H1 (cell line): ENCODE measurements around the gene SENP6. TPM values are rescaled to one million over a fixed set of nuclear protein-coding genes. Genes with fewer than 3 reads are reported as not detected.

Experiments used
- CTCF ChIA-PET: fragments of 300-600 bp; sonication (Branson Sonifier 250); formaldehyde crosslinking; loops from one replicate; lab custom pipeline; 2021; ENCODE audit not compliant: partially characterized antibody; lab: Charles Lee
- POLR2A ChIA-PET: fragments of 300-600 bp; sonication (Branson Sonifier 250); formaldehyde crosslinking; loops from one replicate; lab custom pipeline; 2021; ENCODE audit warnings: inconsistent platforms; ENCODE audit not compliant: partially characterized antibody; lab: Charles Lee
- DNase-seq, 2 experiments: peaks; one replicate each; pipeline versions ENCODE4 v3.0.0 to v3.0.0-alpha.2; 2010 to 2022; ENCODE audit warnings: low spot score in 2 of 2, low read depth in 1 of 2, mixed read lengths in 1 of 2
- FAIRE-seq: peaks from 2 replicates; lab custom pipeline; 2011; peaks lifted over from hg19 to GRCh38; lab: Jason Lieb, UNC
- H2AFZ ChIP-seq: 2 replicates; pipeline ENCODE4 v1.8.1; 2012; ENCODE audit warnings: low read length, inconsistent platforms
- H2AK5ac ChIP-seq: 2 replicates; pipeline ENCODE4 v1.6.1; 2013; ENCODE audit warnings: low read depth, low read length
- H2BK120ac ChIP-seq: replicated peaks from 2 replicates; pipeline ENCODE3; 2013; ENCODE audit warnings: low read depth, low read length, inconsistent platforms
- H2BK12ac ChIP-seq: 2 replicates; pipeline ENCODE4 v1.6.1; 2013; ENCODE audit warnings: low read depth, low read length
- H2BK15ac ChIP-seq: 2 replicates; pipeline ENCODE4 v1.6.1; 2013; ENCODE audit warnings: low read length
- H2BK20ac ChIP-seq: 2 replicates; pipeline ENCODE4 v1.6.1; 2013; ENCODE audit warnings: low read length
- H2BK5ac ChIP-seq: 2 replicates; pipeline ENCODE4 v1.6.1; 2013; ENCODE audit warnings: low read depth, low read length
- H3K14ac ChIP-seq: 2 replicates; pipeline ENCODE4 v1.6.1; 2013; ENCODE audit warnings: inconsistent platforms; ENCODE audit not compliant: insufficient read length
- H3K18ac ChIP-seq: 2 replicates; pipeline ENCODE4 v1.6.1; 2013; ENCODE audit warnings: low read length; ENCODE audit errors: extremely low read depth
- H3K23ac ChIP-seq: 2 replicates; pipeline ENCODE4 v1.6.1; 2013; ENCODE audit warnings: inconsistent platforms; ENCODE audit not compliant: insufficient read length
- H3K23me2 ChIP-seq: 2 replicates; pipeline ENCODE4 v1.6.1; 2013; ENCODE audit warnings: low read depth, low read length
- H3K27ac ChIP-seq: 2 replicates; pipeline ENCODE4 v1.6.1; 2011; ENCODE audit warnings: low read depth, low read length, inconsistent platforms
- H3K27me3 ChIP-seq, 4 experiments: replicated peaks in 1 of 4; 1 replicate in 1 of 4; 2 replicates in 3 of 4; pipeline versions ENCODE4 v1.6.1 to v1.8.1; 2011 to 2013; ENCODE audit warnings: low read length in 3 of 4, mild to moderate bottlenecking in 3 of 4, inconsistent platforms in 2 of 4, mixed read lengths in 2 of 4, moderate library complexity in 1 of 4; ENCODE audit not compliant: control insufficient read depth in 3 of 4, insufficient read depth in 3 of 4; ENCODE audit errors: extremely low read depth in 1 of 4
- H3K36me3 ChIP-seq, 4 experiments: 2 replicates each; pipeline versions ENCODE4 v1.6.1 to v1.8.1; 2011 to 2013; ENCODE audit warnings: mild to moderate bottlenecking in 4 of 4, low read length in 3 of 4, moderate library complexity in 2 of 4, control low read depth in 1 of 4, inconsistent platforms in 1 of 4; ENCODE audit not compliant: insufficient read depth in 4 of 4, control insufficient read depth in 2 of 4
- H3K4ac ChIP-seq: replicated peaks from 2 replicates; pipeline ENCODE3; 2013; ENCODE audit warnings: low read length, low read depth, mixed read lengths, inconsistent platforms; ENCODE audit not compliant: insufficient read length
- H3K4me1 ChIP-seq, 4 experiments: replicated peaks in 1 of 4; 1 replicate in 1 of 4; 2 replicates in 3 of 4; pipeline versions ENCODE4 v1.6.1 to v1.8.1; 2011 to 2013; ENCODE audit warnings: low read length in 3 of 4, inconsistent platforms in 2 of 4, mixed read lengths in 1 of 4; ENCODE audit not compliant: insufficient read depth in 4 of 4, control insufficient read depth in 3 of 4
- H3K4me2 ChIP-seq, 2 experiments: 2 replicates each; pipeline versions ENCODE4 v1.6.1 to v1.8.1; 2011 to 2013; ENCODE audit warnings: low read depth in 2 of 2, low read length in 2 of 2, control low read depth in 1 of 2, inconsistent platforms in 1 of 2, mild to moderate bottlenecking in 1 of 2; ENCODE audit not compliant: insufficient read depth in 1 of 2
- H3K4me3 ChIP-seq, 4 experiments: fragments of 200-600, 300-600 bp in 1 of 4; sonication (generic), shearing (Covaris generic), sonication (Bioruptor Twin) in 1 of 4; 2 replicates each; pipeline versions ENCODE4 v1.5.1 to v1.8.1; 2011 to 2016; ENCODE audit warnings: low read length in 4 of 4, low read depth in 3 of 4, control low read depth in 2 of 4, inconsistent platforms in 2 of 4, mild to moderate bottlenecking in 2 of 4, mixed read lengths in 1 of 4, moderate library complexity in 1 of 4; ENCODE audit not compliant: insufficient read depth in 2 of 4; ENCODE audit errors: extremely low read depth in 1 of 4
- H3K56ac ChIP-seq: replicated peaks from 2 replicates; pipeline ENCODE3; 2013; ENCODE audit warnings: low read depth, mild to moderate bottlenecking, mixed read lengths, low read length, inconsistent platforms; ENCODE audit not compliant: insufficient read length
- H3K79me1 ChIP-seq: 2 replicates; pipeline ENCODE4 v1.6.1; 2013; ENCODE audit warnings: low read depth, low read length, control low read depth
- H3K79me2 ChIP-seq, 2 experiments: 2 replicates each; pipeline versions ENCODE4 v1.6.1 to v1.8.1; 2012 to 2013; ENCODE audit warnings: low read length in 2 of 2, mild to moderate bottlenecking in 2 of 2, inconsistent platforms in 1 of 2; ENCODE audit not compliant: insufficient read depth in 2 of 2, control insufficient read depth in 1 of 2
- H3K9ac ChIP-seq, 4 experiments: replicated peaks in 1 of 4; 1 replicate in 1 of 4; 2 replicates in 3 of 4; pipeline versions ENCODE4 v1.6.1 to v1.8.1; 2011 to 2013; ENCODE audit warnings: low read depth in 3 of 4, low read length in 3 of 4, control low read depth in 2 of 4, mild to moderate bottlenecking in 2 of 4, moderate library complexity in 2 of 4, inconsistent platforms in 1 of 4; ENCODE audit errors: extremely low read depth in 1 of 4
- H3K9me3 ChIP-seq, 2 experiments: 2 replicates each; pipeline versions ENCODE4 v1.6.1 to v1.8.1; 2012 to 2013; ENCODE audit warnings: mild to moderate bottlenecking in 2 of 2, moderate library complexity in 2 of 2, control low read depth in 1 of 2, inconsistent platforms in 1 of 2, low read depth in 1 of 2, low read length in 1 of 2, mixed read lengths in 1 of 2; ENCODE audit not compliant: insufficient read depth in 2 of 2
- H4K20me1 ChIP-seq, 2 experiments: replicated peaks in 1 of 2; 2 replicates each; pipeline versions ENCODE3 to v1.8.1; 2011 to 2013; ENCODE audit warnings: inconsistent platforms in 2 of 2, low read length in 2 of 2, mild to moderate bottlenecking in 1 of 2; ENCODE audit not compliant: insufficient read depth in 2 of 2, control insufficient read depth in 1 of 2
- H4K5ac ChIP-seq: 2 replicates; pipeline ENCODE4 v1.6.1; 2013; ENCODE audit warnings: low read length, low read depth, mixed read lengths, inconsistent platforms; ENCODE audit not compliant: insufficient read length
- H4K8ac ChIP-seq: 2 replicates; pipeline ENCODE4 v1.8.0; 2013; ENCODE audit warnings: mild to moderate bottlenecking, moderate library complexity, low read length, inconsistent platforms; ENCODE audit not compliant: insufficient read depth; ENCODE audit errors: extremely low read depth
- H4K91ac ChIP-seq: replicated peaks from 2 replicates; pipeline ENCODE3; 2013; ENCODE audit warnings: low read length, mixed read lengths, inconsistent platforms; ENCODE audit not compliant: insufficient read length
- ASH2L ChIP-seq: fragments of 200-600, 300-600 bp; sonication (generic); IDR thresholded peaks from one replicate; pipeline ENCODE4 v1.7.1; 2017; ENCODE audit warnings: low read length
- BRCA1 ChIP-seq: IDR thresholded peaks from 2 replicates; pipeline ENCODE4 v1.6.1; 2012; ENCODE audit warnings: low read depth, low read length, improper control_type of control experiment
- GABPA ChIP-seq: IDR thresholded peaks from 2 replicates; pipeline ENCODE4 v1.6.1; 2011; ENCODE audit warnings: mild to moderate bottlenecking, low read length, moderate library complexity, borderline replicate concordance; ENCODE audit not compliant: insufficient read depth
- HDAC6 ChIP-seq: IDR thresholded peaks from one replicate; pipeline ENCODE4 v1.7.1; 2012; ENCODE audit warnings: low read depth, mild to moderate bottlenecking, inconsistent platforms, low read length, moderate library complexity
- RFX5 ChIP-seq: IDR thresholded peaks from 2 replicates; pipeline ENCODE4 v1.6.1; 2011; ENCODE audit warnings: low read depth, low read length, improper control_type of control experiment, borderline replicate concordance
- WGBS, 2 experiments: shearing (Covaris generic) in 1 of 2; methylation state at CpG; one replicate each; pipeline versions ENCODE4 v1.1.6 to v1.1.7; 2013 to 2015; ENCODE audit warnings: low lambda C conversion rate in 2 of 2, mixed read lengths in 2 of 2, inconsistent platforms in 1 of 2, low coverage in 1 of 2, missing lambda C conversion rate in 1 of 2; ENCODE audit not compliant: insufficient replicate concordance in 2 of 2, insufficient coverage in 1 of 2, insufficient read length in 1 of 2; ENCODE audit errors: extremely low coverage in 1 of 2, missing lambda C conversion rate in 1 of 2; 5-methylcytosine and 5-hydroxymethylcytosine counted together
- polyA plus RNA-seq, 7 experiments: library from polyadenylated mRNA; depleted of rRNA in 3 of 7; stranded (reverse) in 5 of 7; unstranded in 2 of 7; fragments of >200 nt in 5 of 7; fragments of 200-250 nt in 2 of 7; gene quantifications; 1 replicate in 5 of 7; 2 replicates in 1 of 7; 4 replicates in 1 of 7; pipeline versions ENCODE4 v1.2.1 to v1.2.3, GENCODE V29; 2011 to 2013; ENCODE audit warnings: missing spikeins in 2 of 7, mixed read lengths in 2 of 7
- total RNA-seq: library from RNA; stranded (reverse); fragmentation: NEBNext Ultra II Directional; extraction: Animal tissue kit (Norgen Biotek cat#: 25700); gene quantifications from 2 replicates; pipeline ENCODE4 v1.2.1, GENCODE V29; 2021

Gene SENP6
- total and polyA plus RNA-seq, 2 of the 8 experiments (the other 6 are each of a cell fraction or from before 2014, with no cell fraction given), result 13.8 to 103 TPM

GRCh38 chr6:75746221-75746620, 144.5 kb downstream of the SENP6 start:
- Histone ChIP-seq H2AK5ac (no peak overlapping the region), H3K79me1 (no peaks in the 10 kb centered on the region), H2BK5ac (no peak overlapping the region), H2AFZ (no peak overlapping the region), H3K4ac (no peak overlapping the region), H2BK120ac (no peak overlapping the region), H2BK20ac (no peak overlapping the region), H4K8ac (no peak overlapping the region), H3K56ac (no peak overlapping the region), H3K23ac (no peak overlapping the region), H3K18ac (no peak overlapping the region), H2BK12ac (no peak overlapping the region), H3K4me1 (no peaks in the 10 kb centered on the region; a peak in 2 of 7 replicates), H4K91ac (no peak overlapping the region), H4K20me1 (peaks cover 0 to 3% of the 10 kb centered on the region in 2 experiments), H3K9me3 (no peaks in the 10 kb centered on the region), H3K27me3 (peaks cover 0 to 3% (median 0%) of the 10 kb centered on the region in 4 experiments; a peak in 2 of 7 replicates), H3K4me3 (no peak overlapping the region), H3K14ac (no peak overlapping the region), H3K36me3 (no peaks in the 10 kb centered on the region), H2BK15ac (no peak overlapping the region), H3K79me2 (no peaks in the 10 kb centered on the region), H3K4me2 (no peak overlapping the region), H4K5ac (no peak overlapping the region), H3K9ac (no peak overlapping the region), H3K27ac (no peak overlapping the region), H3K23me2 (no peaks in the 10 kb centered on the region; the same call in 1 of the 2 replicates)
- POLR2A ChIA-PET, result interaction anchor here (0.7 kb wide), 1 partner anchor 144 kb away, joined by 3 read pairs; no protein-coding TSS in a partner anchor
- DNase-seq (no peak), FAIRE-seq (no peak)
- TF ChIP-seq BRCA1 (no peak), RFX5 (no peak), ASH2L (no peak), GABPA (no peak), HDAC6 (no peak)
- WGBS, 2 experiments, result 82% methylated on average over 2 of the region's 2 CpGs; no CpG with 5 or more reads in 1 of the 2 experiments
- CTCF ChIA-PET, result interaction anchor here (0.6 kb wide), 1 partner anchor 46 kb away, joined by 3 read pairs; no protein-coding TSS in a partner anchor
